H1 (cell line): ENCODE data around the gene CFAP92. TPM values are rescaled to one million over a fixed set of nuclear protein-coding genes. Genes with fewer than 3 reads are reported as not detected.

Experiments used
- CTCF ChIA-PET: fragments of 300-600 bp; sonication (Branson Sonifier 250); formaldehyde crosslinking; loops from one replicate; lab custom pipeline; 2021; ENCODE audit not compliant: partially characterized antibody; lab: Charles Lee
- POLR2A ChIA-PET: fragments of 300-600 bp; sonication (Branson Sonifier 250); formaldehyde crosslinking; loops from one replicate; lab custom pipeline; 2021; ENCODE audit warnings: inconsistent platforms; ENCODE audit not compliant: partially characterized antibody; lab: Charles Lee
- DNase-seq, 2 experiments: peaks; one replicate each; pipeline versions ENCODE4 v3.0.0 to v3.0.0-alpha.2; 2010 to 2022; ENCODE audit warnings: low spot score in 2 of 2, low read depth in 1 of 2, mixed read lengths in 1 of 2
- FAIRE-seq: peaks from 2 replicates; lab custom pipeline; 2011; peaks lifted over from hg19 to GRCh38; lab: Jason Lieb, UNC
- H2AFZ ChIP-seq: 2 replicates; pipeline ENCODE4 v1.8.1; 2012; ENCODE audit warnings: low read length, inconsistent platforms
- H2AK5ac ChIP-seq: 2 replicates; pipeline ENCODE4 v1.6.1; 2013; ENCODE audit warnings: low read depth, low read length
- H2BK120ac ChIP-seq: replicated peaks from 2 replicates; pipeline ENCODE3; 2013; ENCODE audit warnings: low read depth, low read length, inconsistent platforms
- H2BK12ac ChIP-seq: 2 replicates; pipeline ENCODE4 v1.6.1; 2013; ENCODE audit warnings: low read depth, low read length
- H2BK15ac ChIP-seq: 2 replicates; pipeline ENCODE4 v1.6.1; 2013; ENCODE audit warnings: low read length
- H2BK20ac ChIP-seq: 2 replicates; pipeline ENCODE4 v1.6.1; 2013; ENCODE audit warnings: low read length
- H2BK5ac ChIP-seq: 2 replicates; pipeline ENCODE4 v1.6.1; 2013; ENCODE audit warnings: low read depth, low read length
- H3K14ac ChIP-seq: 2 replicates; pipeline ENCODE4 v1.6.1; 2013; ENCODE audit warnings: inconsistent platforms; ENCODE audit not compliant: insufficient read length
- H3K18ac ChIP-seq: 2 replicates; pipeline ENCODE4 v1.6.1; 2013; ENCODE audit warnings: low read length; ENCODE audit errors: extremely low read depth
- H3K23ac ChIP-seq: 2 replicates; pipeline ENCODE4 v1.6.1; 2013; ENCODE audit warnings: inconsistent platforms; ENCODE audit not compliant: insufficient read length
- H3K23me2 ChIP-seq: 2 replicates; pipeline ENCODE4 v1.6.1; 2013; ENCODE audit warnings: low read depth, low read length
- H3K27ac ChIP-seq: 2 replicates; pipeline ENCODE4 v1.6.1; 2011; ENCODE audit warnings: low read depth, low read length, inconsistent platforms
- H3K27me3 ChIP-seq, 4 experiments: replicated peaks in 1 of 4; 1 replicate in 1 of 4; 2 replicates in 3 of 4; pipeline versions ENCODE4 v1.6.1 to v1.8.1; 2011 to 2013; ENCODE audit warnings: low read length in 3 of 4, mild to moderate bottlenecking in 3 of 4, inconsistent platforms in 2 of 4, mixed read lengths in 2 of 4, moderate library complexity in 1 of 4; ENCODE audit not compliant: control insufficient read depth in 3 of 4, insufficient read depth in 3 of 4; ENCODE audit errors: extremely low read depth in 1 of 4
- H3K36me3 ChIP-seq, 4 experiments: 2 replicates each; pipeline versions ENCODE4 v1.6.1 to v1.8.1; 2011 to 2013; ENCODE audit warnings: mild to moderate bottlenecking in 4 of 4, low read length in 3 of 4, moderate library complexity in 2 of 4, control low read depth in 1 of 4, inconsistent platforms in 1 of 4; ENCODE audit not compliant: insufficient read depth in 4 of 4, control insufficient read depth in 2 of 4
- H3K4ac ChIP-seq: replicated peaks from 2 replicates; pipeline ENCODE3; 2013; ENCODE audit warnings: low read length, low read depth, mixed read lengths, inconsistent platforms; ENCODE audit not compliant: insufficient read length
- H3K4me1 ChIP-seq, 4 experiments: replicated peaks in 1 of 4; 1 replicate in 1 of 4; 2 replicates in 3 of 4; pipeline versions ENCODE4 v1.6.1 to v1.8.1; 2011 to 2013; ENCODE audit warnings: low read length in 3 of 4, inconsistent platforms in 2 of 4, mixed read lengths in 1 of 4; ENCODE audit not compliant: insufficient read depth in 4 of 4, control insufficient read depth in 3 of 4
- H3K4me2 ChIP-seq, 2 experiments: 2 replicates each; pipeline versions ENCODE4 v1.6.1 to v1.8.1; 2011 to 2013; ENCODE audit warnings: low read depth in 2 of 2, low read length in 2 of 2, control low read depth in 1 of 2, inconsistent platforms in 1 of 2, mild to moderate bottlenecking in 1 of 2; ENCODE audit not compliant: insufficient read depth in 1 of 2
- H3K4me3 ChIP-seq, 4 experiments: fragments of 200-600, 300-600 bp in 1 of 4; sonication (generic), shearing (Covaris generic), sonication (Bioruptor Twin) in 1 of 4; 2 replicates each; pipeline versions ENCODE4 v1.5.1 to v1.8.1; 2011 to 2016; ENCODE audit warnings: low read length in 4 of 4, low read depth in 3 of 4, control low read depth in 2 of 4, inconsistent platforms in 2 of 4, mild to moderate bottlenecking in 2 of 4, mixed read lengths in 1 of 4, moderate library complexity in 1 of 4; ENCODE audit not compliant: insufficient read depth in 2 of 4; ENCODE audit errors: extremely low read depth in 1 of 4
- H3K56ac ChIP-seq: replicated peaks from 2 replicates; pipeline ENCODE3; 2013; ENCODE audit warnings: low read depth, mild to moderate bottlenecking, mixed read lengths, low read length, inconsistent platforms; ENCODE audit not compliant: insufficient read length
- H3K79me1 ChIP-seq: 2 replicates; pipeline ENCODE4 v1.6.1; 2013; ENCODE audit warnings: low read depth, low read length, control low read depth
- H3K79me2 ChIP-seq, 2 experiments: 2 replicates each; pipeline versions ENCODE4 v1.6.1 to v1.8.1; 2012 to 2013; ENCODE audit warnings: low read length in 2 of 2, mild to moderate bottlenecking in 2 of 2, inconsistent platforms in 1 of 2; ENCODE audit not compliant: insufficient read depth in 2 of 2, control insufficient read depth in 1 of 2
- H3K9ac ChIP-seq, 4 experiments: replicated peaks in 1 of 4; 1 replicate in 1 of 4; 2 replicates in 3 of 4; pipeline versions ENCODE4 v1.6.1 to v1.8.1; 2011 to 2013; ENCODE audit warnings: low read depth in 3 of 4, low read length in 3 of 4, control low read depth in 2 of 4, mild to moderate bottlenecking in 2 of 4, moderate library complexity in 2 of 4, inconsistent platforms in 1 of 4; ENCODE audit errors: extremely low read depth in 1 of 4
- H3K9me3 ChIP-seq, 2 experiments: 2 replicates each; pipeline versions ENCODE4 v1.6.1 to v1.8.1; 2012 to 2013; ENCODE audit warnings: mild to moderate bottlenecking in 2 of 2, moderate library complexity in 2 of 2, control low read depth in 1 of 2, inconsistent platforms in 1 of 2, low read depth in 1 of 2, low read length in 1 of 2, mixed read lengths in 1 of 2; ENCODE audit not compliant: insufficient read depth in 2 of 2
- H4K20me1 ChIP-seq, 2 experiments: replicated peaks in 1 of 2; 2 replicates each; pipeline versions ENCODE3 to v1.8.1; 2011 to 2013; ENCODE audit warnings: inconsistent platforms in 2 of 2, low read length in 2 of 2, mild to moderate bottlenecking in 1 of 2; ENCODE audit not compliant: insufficient read depth in 2 of 2, control insufficient read depth in 1 of 2
- H4K5ac ChIP-seq: 2 replicates; pipeline ENCODE4 v1.6.1; 2013; ENCODE audit warnings: low read length, low read depth, mixed read lengths, inconsistent platforms; ENCODE audit not compliant: insufficient read length
- H4K8ac ChIP-seq: 2 replicates; pipeline ENCODE4 v1.8.0; 2013; ENCODE audit warnings: mild to moderate bottlenecking, moderate library complexity, low read length, inconsistent platforms; ENCODE audit not compliant: insufficient read depth; ENCODE audit errors: extremely low read depth
- H4K91ac ChIP-seq: replicated peaks from 2 replicates; pipeline ENCODE3; 2013; ENCODE audit warnings: low read length, mixed read lengths, inconsistent platforms; ENCODE audit not compliant: insufficient read length
- ASH2L ChIP-seq: fragments of 200-600, 300-600 bp; sonication (generic); IDR thresholded peaks from one replicate; pipeline ENCODE4 v1.7.1; 2017; ENCODE audit warnings: low read length
- CHD2 ChIP-seq: IDR thresholded peaks from 2 replicates; pipeline ENCODE4 v1.6.1; 2012; ENCODE audit warnings: low read length, improper control_type of control experiment
- EP300 ChIP-seq, 2 experiments: IDR thresholded peaks; 1 replicate in 1 of 2; 2 replicates in 1 of 2; pipeline ENCODE4 v1.6.1; 2011 to 2012; ENCODE audit warnings: low read depth in 2 of 2, low read length in 2 of 2, mild to moderate bottlenecking in 2 of 2, borderline replicate concordance in 1 of 2, inconsistent platforms in 1 of 2, moderate library complexity in 1 of 2
- KDM5A ChIP-seq: fragments of 200-600 bp; IDR thresholded peaks from 2 replicates; pipeline ENCODE4 v1.7.1; 2012; ENCODE audit warnings: mild to moderate bottlenecking, low read length, inconsistent platforms, mixed read lengths
- MAX ChIP-seq: IDR thresholded peaks from 2 replicates; pipeline ENCODE4 v1.6.1; 2012; ENCODE audit warnings: inconsistent platforms
- RNF2 ChIP-seq: fragments of 200-900, 300-1000 bp; sonication (generic); IDR thresholded peaks from 2 replicates; pipeline ENCODE4 v1.7.1; 2016; ENCODE audit warnings: borderline replicate concordance, low read depth, mild to moderate bottlenecking, antibody characterized with exemption, low read length; ENCODE audit not compliant: poor library complexity, severe bottlenecking; ENCODE audit errors: missing control alignments
- SAP30 ChIP-seq: fragments of 300-600 bp; sonication (generic); IDR thresholded peaks from 2 replicates; pipeline ENCODE4 v1.7.1; 2012; ENCODE audit warnings: low read length, moderate library complexity, mild to moderate bottlenecking, inconsistent platforms; ENCODE audit not compliant: insufficient read depth, insufficient replicate concordance
- WGBS, 2 experiments: shearing (Covaris generic) in 1 of 2; methylation state at CpG; one replicate each; pipeline versions ENCODE4 v1.1.6 to v1.1.7; 2013 to 2015; ENCODE audit warnings: low lambda C conversion rate in 2 of 2, mixed read lengths in 2 of 2, inconsistent platforms in 1 of 2, low coverage in 1 of 2, missing lambda C conversion rate in 1 of 2; ENCODE audit not compliant: insufficient replicate concordance in 2 of 2, insufficient coverage in 1 of 2, insufficient read length in 1 of 2; ENCODE audit errors: extremely low coverage in 1 of 2, missing lambda C conversion rate in 1 of 2; 5-methylcytosine and 5-hydroxymethylcytosine counted together
- polyA plus RNA-seq, 7 experiments: library from polyadenylated mRNA; depleted of rRNA in 3 of 7; stranded (reverse) in 5 of 7; unstranded in 2 of 7; fragments of >200 nt in 5 of 7; fragments of 200-250 nt in 2 of 7; gene quantifications; 1 replicate in 5 of 7; 2 replicates in 1 of 7; 4 replicates in 1 of 7; pipeline versions ENCODE4 v1.2.1 to v1.2.3, GENCODE V29; 2011 to 2013; ENCODE audit warnings: missing spikeins in 2 of 7, mixed read lengths in 2 of 7
- total RNA-seq: library from RNA; stranded (reverse); fragmentation: NEBNext Ultra II Directional; extraction: Animal tissue kit (Norgen Biotek cat#: 25700); gene quantifications from 2 replicates; pipeline ENCODE4 v1.2.1, GENCODE V29; 2021

Gene CFAP92
- total and polyA plus RNA-seq, 2 of the 8 experiments (the other 6 are each of a cell fraction or from before 2014, with no cell fraction given): 0.77 to 2.0 TPM

GRCh38 chr3:128975276-128975675, 18.6 kb downstream of the CFAP92 start:
- no peak overlapping the region for H3K4me2 ChIP-seq
- 83% methylated on average over 1 of the region's 1 CpG; no CpG with 5 or more reads in 1 of the 2 experiments for WGBS, 2 experiments
- no peak overlapping the region for H3K14ac ChIP-seq
- FAIRE-seq: no peak
- no peaks in the 10 kb centered on the region for H3K36me3 ChIP-seq
- H3K27ac ChIP-seq: no peak overlapping the region
- H3K9me3 ChIP-seq: no peaks in the 10 kb centered on the region
- no peak overlapping the region for H4K5ac ChIP-seq
- no peak overlapping the region for H3K18ac ChIP-seq
- H3K4me3 ChIP-seq: no peak overlapping the region
- H2BK15ac ChIP-seq: no peak overlapping the region
- H2BK20ac ChIP-seq: no peak overlapping the region
- no peak overlapping the region for H2AK5ac ChIP-seq
- no peak overlapping the region for H3K23ac ChIP-seq
- ChIA-PET POLR2A (interaction anchor here (0.6 kb wide), 1 partner anchor 103 kb away, joined by 3 read pairs; no protein-coding TSS in a partner anchor), CTCF (interaction anchor here (0.6 to 1.6 kb wide), 2 partner anchors 36 to 78 kb away, joined by 3 read pairs; no protein-coding TSS in a partner anchor)
- peaks cover 0 to 2% of the 10 kb centered on the region in 2 experiments for H4K20me1 ChIP-seq
- no peaks in the 10 kb centered on the region for H3K27me3 ChIP-seq
- H3K4ac ChIP-seq: no peak overlapping the region
- H2BK12ac ChIP-seq: no peak overlapping the region
- no peak overlapping the region for H3K9ac ChIP-seq
- H4K91ac ChIP-seq: no peak overlapping the region
- peaks cover 4% of the 10 kb centered on the region; the same call in 1 of the 2 replicates for H3K23me2 ChIP-seq
- H3K79me2 ChIP-seq: no peaks in the 10 kb centered on the region
- no peak for DNase-seq
- H4K8ac ChIP-seq: no peak overlapping the region
- peak overlapping the region; percentile 97 for H3K56ac ChIP-seq
- H2AFZ ChIP-seq: no peak overlapping the region
- no peak overlapping the region for H2BK5ac ChIP-seq
- H3K79me1 ChIP-seq: no peaks in the 10 kb centered on the region
- TF ChIP-seq SAP30 (no peak), CHD2 (no peak), EP300 (IDR thresholded peaks at IDR 0.05; ENCODE audit: borderline replicate concordance in 1 of 2, low read depth in 2 of 2, low read length in 2 of 2) (no peak), ASH2L (no peak), KDM5A (no peak), MAX (no peak), RNF2 (no peak)
- no peak overlapping the region for H2BK120ac ChIP-seq
- no peaks in the 10 kb centered on the region for H3K4me1 ChIP-seq
